HEK293 (cell line): Measurements from ENCODE around the gene UBA52.

Experiments
- ATF2 ChIP-seq: fragments of 450-650 bp; formaldehyde crosslinking; IDR thresholded peaks from 2 replicates; pipeline ENCODE4 v1.5.1; 2016; ENCODE audit warnings: missing biosample characterization, missing genetic modification characterization, low read depth
- BCL11A ChIP-seq: fragments of 450-650 bp; formaldehyde crosslinking; IDR thresholded peaks from 2 replicates; pipeline ENCODE4 v1.5.1; 2016; ENCODE audit warnings: low read depth, missing biosample characterization, missing genetic modification characterization
- HIC1 ChIP-seq: fragments of 450-650 bp; formaldehyde crosslinking; IDR thresholded peaks from 2 replicates; pipeline ENCODE4 v1.5.1; 2016; ENCODE audit warnings: missing biosample characterization, missing genetic modification characterization
- PRDM10 ChIP-seq: fragments of 450-650 bp; formaldehyde crosslinking; IDR thresholded peaks from 2 replicates; pipeline ENCODE4 v1.5.1; 2016; ENCODE audit warnings: missing biosample characterization, missing genetic modification characterization
- SETDB1 ChIP-seq: IDR thresholded peaks from one replicate; pipeline ENCODE4 v1.6.1; 2017; ENCODE audit warnings: mild to moderate bottlenecking, low read length, moderate library complexity, mixed read lengths; ENCODE audit not compliant: insufficient read length
- SP2 ChIP-seq: fragments of 450-650 bp; formaldehyde crosslinking; IDR thresholded peaks from 2 replicates; pipeline ENCODE4 v1.5.1; 2016; ENCODE audit warnings: missing biosample characterization, missing genetic modification characterization
- SP7 ChIP-seq: fragments of 450-650 bp; formaldehyde crosslinking; IDR thresholded peaks from 2 replicates; pipeline ENCODE4 v1.5.1; 2016; ENCODE audit warnings: missing biosample characterization, missing genetic modification characterization
- YY1 ChIP-seq: fragments of 450-650 bp; formaldehyde crosslinking; IDR thresholded peaks from 2 replicates; pipeline ENCODE4 v1.5.1; 2018; ENCODE audit warnings: missing biosample characterization, missing genetic modification characterization
- ZBTB10 ChIP-seq: fragments of 450-650 bp; formaldehyde crosslinking; IDR thresholded peaks from 2 replicates; pipeline ENCODE4 v1.5.1; 2016; ENCODE audit warnings: missing biosample characterization, missing genetic modification characterization
- ZEB2 ChIP-seq: fragments of 450-650 bp; formaldehyde crosslinking; IDR thresholded peaks from 2 replicates; pipeline ENCODE4 v1.5.1; 2016; ENCODE audit warnings: missing biosample characterization, missing genetic modification characterization
- ZNF2 ChIP-seq: fragments of 450-650 bp; formaldehyde crosslinking; IDR thresholded peaks from 2 replicates; pipeline ENCODE4 v1.5.1; 2016; ENCODE audit warnings: missing biosample characterization, missing genetic modification characterization
- ZNF510 ChIP-seq: fragments of 450-650 bp; formaldehyde crosslinking; IDR thresholded peaks from 2 replicates; pipeline ENCODE4 v1.5.1; 2018; ENCODE audit warnings: mild to moderate bottlenecking, missing genetic modification characterization, missing biosample characterization; ENCODE audit not compliant: insufficient replicate concordance
- ZNF555 ChIP-seq: fragments of 450-650 bp; formaldehyde crosslinking; conservative IDR thresholded peaks from 2 replicates; pipeline ENCODE4 v1.5.1; 2017; ENCODE audit warnings: missing biosample characterization, mild to moderate bottlenecking, missing genetic modification characterization, inconsistent platforms
- ZNF629 ChIP-seq: fragments of 450-650 bp; formaldehyde crosslinking; IDR thresholded peaks from 2 replicates; pipeline ENCODE4 v1.5.1; 2017; ENCODE audit warnings: missing biosample characterization, missing genetic modification characterization
- ZNF830 ChIP-seq: fragments of 450-650 bp; IDR thresholded peaks from 2 replicates; pipeline ENCODE4 v1.5.0; 2018; ENCODE audit warnings: missing biosample characterization, missing genetic modification characterization, low read depth, mild to moderate bottlenecking, moderate library complexity
- ZXDB ChIP-seq: fragments of 450-650 bp; formaldehyde crosslinking; IDR thresholded peaks from 2 replicates; pipeline ENCODE4 v1.5.1; 2016; ENCODE audit warnings: missing biosample characterization, missing genetic modification characterization
- TF ChIP-seq, protein P1 (sequence below): fragments of 450-650 bp; formaldehyde crosslinking; IDR thresholded peaks from 2 replicates; pipeline ENCODE4 v1.5.1; 2016; ENCODE audit warnings: missing biosample characterization, missing genetic modification characterization
- TF ChIP-seq, protein P2 (sequence below): fragments of 450-650 bp; formaldehyde crosslinking; conservative IDR thresholded peaks from 2 replicates; pipeline ENCODE4 v1.5.1; 2016; ENCODE audit warnings: low read depth, missing biosample characterization, missing genetic modification characterization
- TF ChIP-seq, protein P3 (sequence below): fragments of 450-650 bp; formaldehyde crosslinking; IDR thresholded peaks from 2 replicates; pipeline ENCODE4 v1.5.1; 2016; ENCODE audit warnings: missing biosample characterization, missing genetic modification characterization

The UBA52 gene

DNA sequence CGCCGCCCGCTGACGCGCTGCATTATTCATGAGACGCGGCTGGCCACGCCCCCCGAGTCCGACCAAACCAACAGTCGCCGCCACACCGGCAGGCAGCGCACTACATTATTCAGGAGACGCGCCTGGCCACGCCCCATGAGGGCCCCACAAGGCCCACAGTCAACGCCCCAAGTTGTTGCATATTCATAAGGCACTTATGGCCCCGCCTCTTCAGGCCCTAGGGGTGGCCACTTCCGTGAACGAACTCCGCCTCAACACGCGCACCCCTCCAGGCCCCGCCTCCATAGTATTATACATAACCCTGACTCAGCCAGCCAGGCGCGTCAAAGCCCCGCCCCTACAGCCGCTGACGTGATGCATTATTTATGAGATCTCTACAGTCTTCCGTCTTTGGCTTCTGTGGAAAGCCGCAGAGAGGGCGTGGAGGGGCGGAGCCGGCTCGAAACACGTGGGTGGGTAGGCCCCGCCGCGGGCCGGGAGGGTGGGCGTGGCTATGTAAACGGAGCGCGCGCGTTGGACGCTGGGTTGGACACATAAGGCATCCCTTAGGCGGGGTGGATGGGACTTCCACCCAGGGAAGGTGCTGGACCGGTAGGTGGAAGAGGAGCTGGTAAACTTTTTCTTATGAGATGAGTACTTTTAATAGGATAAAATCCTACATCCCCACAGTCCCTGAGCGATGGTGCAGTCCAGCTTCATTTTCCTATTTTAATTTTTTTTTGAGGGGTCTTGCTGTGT is 49.4 kb upstream of the UBA52 start (continued):
- TF ChIP-seq ZBTB10 (tag by site-specific recombination) (no peak), ZNF629 (tag by site-specific recombination) (peak; percentile 73), HIC1 (no peak), ZNF830 (tag by site-specific recombination) (no peak), ZXDB (tag by site-specific recombination) (peak; percentile 70), YY1 (tag by site-specific recombination) (no peak), ZNF555 (no peak), PRDM10 (peak; percentile 94), ZNF510 (no peak), SETDB1 (peak; percentile 22), ZNF2 (tag by site-specific recombination) (peak; percentile 63; the same call in 1 of the 2 replicates), BCL11A (tag by site-specific recombination) (0 out of 2 replicates have a peak, but pooled peaks have one; percentile 13), SP2 (tag by site-specific recombination) (peak; percentile 92), SP7 (tag by site-specific recombination) (0 out of 2 replicates have a peak, but pooled peaks have one; percentile 60), ZEB2 (0 out of 2 replicates have a peak, but pooled peaks have one; percentile 25), ATF2 (tag by site-specific recombination) (peak; percentile 67; the same call in 1 of the 2 replicates)
- TF ChIP-seq, protein P1, sequence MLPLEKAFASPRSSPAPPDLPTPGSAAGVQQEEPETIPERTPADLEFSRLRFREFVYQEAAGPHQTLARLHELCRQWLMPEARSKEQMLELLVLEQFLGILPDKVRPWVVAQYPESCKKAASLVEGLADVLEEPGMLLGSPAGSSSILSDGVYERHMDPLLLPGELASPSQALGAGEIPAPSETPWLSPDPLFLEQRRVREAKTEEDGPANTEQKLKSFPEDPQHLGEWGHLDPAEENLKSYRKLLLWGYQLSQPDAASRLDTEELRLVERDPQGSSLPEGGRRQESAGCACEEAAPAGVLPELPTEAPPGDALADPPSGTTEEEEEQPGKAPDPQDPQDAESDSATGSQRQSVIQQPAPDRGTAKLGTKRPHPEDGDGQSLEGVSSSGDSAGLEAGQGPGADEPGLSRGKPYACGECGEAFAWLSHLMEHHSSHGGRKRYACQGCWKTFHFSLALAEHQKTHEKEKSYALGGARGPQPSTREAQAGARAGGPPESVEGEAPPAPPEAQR (tag by site-specific recombination), result no peak
- TF ChIP-seq, protein P2, sequence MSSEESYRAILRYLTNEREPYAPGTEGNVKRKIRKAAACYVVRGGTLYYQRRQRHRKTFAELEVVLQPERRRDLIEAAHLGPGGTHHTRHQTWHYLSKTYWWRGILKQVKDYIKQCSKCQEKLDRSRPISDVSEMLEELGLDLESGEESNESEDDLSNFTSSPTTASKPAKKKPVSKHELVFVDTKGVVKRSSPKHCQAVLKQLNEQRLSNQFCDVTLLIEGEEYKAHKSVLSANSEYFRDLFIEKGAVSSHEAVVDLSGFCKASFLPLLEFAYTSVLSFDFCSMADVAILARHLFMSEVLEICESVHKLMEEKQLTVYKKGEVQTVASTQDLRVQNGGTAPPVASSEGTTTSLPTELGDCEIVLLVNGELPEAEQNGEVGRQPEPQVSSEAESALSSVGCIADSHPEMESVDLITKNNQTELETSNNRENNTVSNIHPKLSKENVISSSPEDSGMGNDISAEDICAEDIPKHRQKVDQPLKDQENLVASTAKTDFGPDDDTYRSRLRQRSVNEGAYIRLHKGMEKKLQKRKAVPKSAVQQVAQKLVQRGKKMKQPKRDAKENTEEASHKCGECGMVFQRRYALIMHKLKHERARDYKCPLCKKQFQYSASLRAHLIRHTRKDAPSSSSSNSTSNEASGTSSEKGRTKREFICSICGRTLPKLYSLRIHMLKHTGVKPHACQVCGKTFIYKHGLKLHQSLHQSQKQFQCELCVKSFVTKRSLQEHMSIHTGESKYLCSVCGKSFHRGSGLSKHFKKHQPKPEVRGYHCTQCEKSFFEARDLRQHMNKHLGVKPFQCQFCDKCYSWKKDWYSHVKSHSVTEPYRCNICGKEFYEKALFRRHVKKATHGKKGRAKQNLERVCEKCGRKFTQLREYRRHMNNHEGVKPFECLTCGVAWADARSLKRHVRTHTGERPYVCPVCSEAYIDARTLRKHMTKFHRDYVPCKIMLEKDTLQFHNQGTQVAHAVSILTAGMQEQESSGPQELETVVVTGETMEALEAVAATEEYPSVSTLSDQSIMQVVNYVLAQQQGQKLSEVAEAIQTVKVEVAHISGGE (tag by site-specific recombination), result 0 out of 2 replicates have a peak, but pooled peaks have one; percentile 6
- TF ChIP-seq, protein P3, sequence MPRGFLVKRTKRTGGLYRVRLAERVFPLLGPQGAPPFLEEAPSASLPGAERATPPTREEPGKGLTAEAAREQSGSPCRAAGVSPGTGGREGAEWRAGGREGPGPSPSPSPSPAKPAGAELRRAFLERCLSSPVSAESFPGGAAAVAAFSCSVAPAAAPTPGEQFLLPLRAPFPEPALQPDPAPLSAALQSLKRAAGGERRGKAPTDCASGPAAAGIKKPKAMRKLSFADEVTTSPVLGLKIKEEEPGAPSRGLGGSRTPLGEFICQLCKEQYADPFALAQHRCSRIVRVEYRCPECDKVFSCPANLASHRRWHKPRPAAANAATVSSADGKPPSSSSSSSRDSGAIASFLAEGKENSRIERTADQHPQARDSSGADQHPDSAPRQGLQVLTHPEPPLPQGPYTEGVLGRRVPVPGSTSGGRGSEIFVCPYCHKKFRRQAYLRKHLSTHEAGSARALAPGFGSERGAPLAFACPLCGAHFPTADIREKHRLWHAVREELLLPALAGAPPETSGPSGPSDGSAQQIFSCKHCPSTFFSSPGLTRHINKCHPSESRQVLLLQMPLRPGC (tag by site-specific recombination), result peak; percentile 59; the same call in 1 of the 2 replicates
